Fibroblast of mammary gland (primary cell): ENCODE measurements around the gene PNMA6E.

ENCODE experiments used
- DNase-seq: peaks from one replicate; pipeline ENCODE4 v3.0.0-alpha.2; 2010; ENCODE audit warnings: low read depth
- H3K4me3 ChIP-seq: 2 replicates; pipeline ENCODE4 v1.5.1; 2011; ENCODE audit warnings: low read depth, mild to moderate bottlenecking, low read length, moderate library complexity; ENCODE audit not compliant: control insufficient read depth
- TF ChIP-seq, protein P1 (sequence below): conservative IDR thresholded peaks from 2 replicates; pipeline ENCODE4 v1.5.1; 2011; ENCODE audit warnings: low read depth, low read length, inconsistent platforms; ENCODE audit not compliant: control insufficient read depth, insufficient read depth

Gene PNMA6E

DNA sequence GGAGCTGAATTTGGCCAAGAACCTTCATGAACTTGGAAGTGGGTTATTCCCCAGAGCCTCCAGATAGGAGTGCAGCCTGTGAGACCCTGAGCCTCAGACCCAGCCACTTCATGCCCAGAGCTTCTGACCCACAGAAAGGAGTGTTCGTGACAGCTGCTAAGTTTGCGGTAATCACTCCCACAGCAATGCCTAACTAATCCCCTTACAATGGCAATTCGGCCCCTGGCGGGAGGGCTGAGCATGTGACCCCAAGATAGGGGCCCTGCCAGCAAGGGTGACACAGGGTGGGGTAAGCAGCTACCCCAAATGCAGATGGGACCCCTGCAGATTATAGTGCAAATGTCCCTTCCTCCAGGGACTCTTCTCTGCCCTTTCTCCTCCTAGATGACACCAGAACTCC is 22.5 kb downstream of the PNMA6E start:
- no peak for DNase-seq
- no peak overlapping the region for H3K4me3 ChIP-seq
- TF ChIP-seq, protein P1, sequence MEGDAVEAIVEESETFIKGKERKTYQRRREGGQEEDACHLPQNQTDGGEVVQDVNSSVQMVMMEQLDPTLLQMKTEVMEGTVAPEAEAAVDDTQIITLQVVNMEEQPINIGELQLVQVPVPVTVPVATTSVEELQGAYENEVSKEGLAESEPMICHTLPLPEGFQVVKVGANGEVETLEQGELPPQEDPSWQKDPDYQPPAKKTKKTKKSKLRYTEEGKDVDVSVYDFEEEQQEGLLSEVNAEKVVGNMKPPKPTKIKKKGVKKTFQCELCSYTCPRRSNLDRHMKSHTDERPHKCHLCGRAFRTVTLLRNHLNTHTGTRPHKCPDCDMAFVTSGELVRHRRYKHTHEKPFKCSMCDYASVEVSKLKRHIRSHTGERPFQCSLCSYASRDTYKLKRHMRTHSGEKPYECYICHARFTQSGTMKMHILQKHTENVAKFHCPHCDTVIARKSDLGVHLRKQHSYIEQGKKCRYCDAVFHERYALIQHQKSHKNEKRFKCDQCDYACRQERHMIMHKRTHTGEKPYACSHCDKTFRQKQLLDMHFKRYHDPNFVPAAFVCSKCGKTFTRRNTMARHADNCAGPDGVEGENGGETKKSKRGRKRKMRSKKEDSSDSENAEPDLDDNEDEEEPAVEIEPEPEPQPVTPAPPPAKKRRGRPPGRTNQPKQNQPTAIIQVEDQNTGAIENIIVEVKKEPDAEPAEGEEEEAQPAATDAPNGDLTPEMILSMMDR = no peak

DNA sequence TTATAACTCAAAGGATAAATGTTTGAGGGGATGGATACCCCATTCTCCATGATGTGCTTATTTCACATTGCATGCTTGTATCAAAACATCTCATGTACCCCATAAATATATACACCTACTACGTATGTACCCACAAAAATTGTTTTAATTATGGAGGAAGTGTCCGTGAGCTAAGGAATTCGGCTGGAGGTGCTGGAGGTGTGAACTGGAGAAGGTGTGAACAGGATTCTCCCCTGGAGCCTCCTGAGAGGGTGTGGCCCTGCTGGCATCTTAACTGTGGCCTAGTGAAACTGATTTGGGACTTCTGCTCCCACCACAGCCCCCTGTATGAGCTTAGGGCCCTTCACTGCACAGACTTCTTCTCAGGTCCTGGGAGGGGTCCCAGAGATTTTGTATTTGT is 23.4 kb downstream of the PNMA6E start:
- no peak overlapping the region for H3K4me3 ChIP-seq
- TF ChIP-seq, protein P1 = no peak
- no peak for DNase-seq

DNA sequence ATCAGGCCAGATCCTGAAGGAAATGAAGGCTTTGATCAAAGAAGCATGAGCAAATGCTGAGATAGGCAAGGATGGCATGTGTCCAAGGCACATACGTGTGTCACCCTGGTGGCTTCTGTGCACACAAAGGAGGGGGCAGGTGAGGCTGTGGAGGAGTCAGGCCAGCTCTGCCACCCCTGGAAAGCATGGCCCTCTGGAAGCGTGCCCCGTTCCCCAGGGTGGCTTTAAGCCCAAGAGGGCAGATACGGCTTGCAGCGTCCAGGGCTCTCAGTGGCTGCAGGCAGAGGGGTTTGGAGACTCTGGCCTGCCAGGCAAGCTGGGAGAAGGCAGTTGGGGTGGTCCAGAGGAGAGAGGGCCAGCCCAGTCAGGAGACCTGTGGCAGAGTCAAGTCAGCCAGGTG is 25.6 kb downstream of the PNMA6E start:
- TF ChIP-seq, protein P1 = no peak

DNA sequence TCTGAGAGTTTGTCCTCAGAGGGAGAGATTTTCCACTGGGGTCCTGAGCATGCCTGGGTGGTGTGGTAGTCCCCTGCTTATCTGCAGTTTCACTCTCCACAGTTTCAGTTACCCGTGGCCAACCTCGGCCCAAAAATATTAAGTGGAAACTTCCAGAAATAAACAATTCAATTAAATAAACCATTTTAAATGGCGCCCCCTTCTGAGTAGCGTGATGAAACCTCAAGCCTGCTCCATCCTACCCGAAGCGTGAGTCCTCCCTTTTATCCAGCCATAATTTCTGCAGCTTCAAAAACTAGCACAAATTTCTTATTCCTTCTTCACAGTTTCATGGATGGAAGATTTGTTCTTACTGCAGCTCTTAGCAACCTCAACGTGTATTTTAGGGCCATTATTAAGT is 26.7 kb downstream of the PNMA6E start:
- TF ChIP-seq, protein P1 = no peak
- no peak for DNase-seq

More for the DNA sequence above, 25.6 kb downstream of the PNMA6E start:
- no peak overlapping the region for H3K4me3 ChIP-seq
- DNase-seq = no peak

DNA sequence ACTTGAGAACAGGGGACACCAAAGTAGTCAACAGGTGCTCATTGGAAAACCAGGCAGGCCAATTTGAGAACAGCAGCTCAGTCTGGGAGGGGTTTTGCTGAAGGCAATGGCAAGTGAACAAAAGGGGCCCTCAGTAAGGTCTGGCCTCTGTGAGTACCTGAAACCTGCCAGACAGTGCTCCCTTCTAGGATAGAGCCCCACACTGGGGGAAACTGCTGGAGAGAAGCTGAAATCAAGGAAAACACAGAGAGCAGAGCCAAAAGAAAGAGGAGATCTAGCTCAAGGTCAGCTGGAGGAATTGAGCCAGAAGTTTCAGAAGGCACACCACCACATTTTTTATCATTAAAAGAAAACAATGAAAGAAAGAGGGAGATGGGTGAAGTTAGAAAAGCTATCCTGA is 28.2 kb downstream of the PNMA6E start:
- TF ChIP-seq, protein P1 = no peak
- no peak for DNase-seq
- no peak overlapping the region for H3K4me3 ChIP-seq

More for the DNA sequence above, 26.7 kb downstream of the PNMA6E start:
- H3K4me3 ChIP-seq = no peak overlapping the region

DNA sequence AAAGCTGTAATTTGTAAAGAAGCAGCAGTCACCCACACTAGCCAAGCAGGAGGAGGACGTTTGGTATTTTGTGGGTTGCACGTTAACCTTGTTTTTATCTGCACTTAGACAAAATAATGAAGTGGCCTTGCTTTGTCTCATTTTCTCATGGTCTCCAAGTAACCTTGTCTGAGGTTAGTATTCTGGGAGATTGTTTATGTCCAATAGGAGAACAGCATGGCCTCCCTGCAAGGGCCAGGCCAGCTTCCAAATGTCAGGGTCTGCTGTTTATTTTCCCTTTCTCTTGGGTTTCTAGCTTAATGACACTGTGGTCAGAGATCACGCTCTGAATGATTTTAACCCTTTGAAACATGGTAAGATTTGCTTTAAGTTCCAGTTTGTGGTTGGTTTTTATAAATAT is 29.9 kb downstream of the PNMA6E start:
- no peak for DNase-seq
- no peak overlapping the region for H3K4me3 ChIP-seq
- TF ChIP-seq, protein P1 = no peak
